HEK293 (cell line): ENCODE measurements around the gene ALOX15B.

ENCODE experiments used
- CTCF ChIA-PET: fragments of 350-600 bp; formaldehyde crosslinking; extraction: SDS; loops from one replicate; lab custom pipeline; 2021; ENCODE audit warnings: antibody characterized with exemption; lab: Yijun Ruan, JAX
- POLR2A ChIA-PET: fragments of 300-600 bp; formaldehyde crosslinking; extraction: SDS; loops from one replicate; lab custom pipeline; 2020; ENCODE audit warnings: antibody characterized with exemption, inconsistent platforms; lab: Yijun Ruan, JAX
- H3K27ac ChIP-seq: fragments of 200-500 bp; sonication (Bioruptor generic); 2 replicates; pipeline ENCODE4 v1.5.1; 2014; ENCODE audit warnings: low read depth, low read length, control low read depth, inconsistent platforms; ENCODE audit errors: extremely low read depth
- H3K36me3 ChIP-seq, 2 experiments: fragments of 200-500 bp in 1 of 2; sonication (Bioruptor generic) in 1 of 2; 1 replicate in 1 of 2; 2 replicates in 1 of 2; pipeline ENCODE4 v1.5.1; 2014 to 2017; ENCODE audit warnings: inconsistent platforms in 2 of 2, low read length in 2 of 2; ENCODE audit not compliant: control insufficient read depth in 2 of 2, insufficient read depth in 1 of 2
- H3K4me1 ChIP-seq: fragments of 200-500 bp; sonication (Bioruptor generic); 2 replicates; pipeline ENCODE4 v1.5.1; 2014; ENCODE audit warnings: mild to moderate bottlenecking, low read length, inconsistent platforms; ENCODE audit not compliant: control insufficient read depth, insufficient read depth
- H3K4me3 ChIP-seq: 2 replicates; pipeline ENCODE4 v1.5.1; 2011; ENCODE audit warnings: low read depth, mild to moderate bottlenecking, control low read depth, low read length, moderate library complexity
- H3K9me3 ChIP-seq: fragments of 200-500 bp; sonication (Bioruptor generic); 2 replicates; pipeline ENCODE4 v1.5.1; 2014; ENCODE audit warnings: low read depth, low read length, inconsistent platforms; ENCODE audit not compliant: control insufficient read depth, insufficient read depth
- KLF1 ChIP-seq: fragments of 450-650 bp; formaldehyde crosslinking; IDR thresholded peaks from 2 replicates; pipeline ENCODE4 v1.5.1; 2016; ENCODE audit warnings: missing biosample characterization, missing genetic modification characterization
- OSR2 ChIP-seq: fragments of 450-650 bp; formaldehyde crosslinking; IDR thresholded peaks from 2 replicates; pipeline ENCODE4 v1.5.1; 2016; ENCODE audit warnings: missing biosample characterization, missing genetic modification characterization
- ZNF335 ChIP-seq: fragments of 450-650 bp; formaldehyde crosslinking; conservative IDR thresholded peaks from 2 replicates; pipeline ENCODE4 v1.5.1; 2016; ENCODE audit warnings: missing biosample characterization, missing genetic modification characterization
- ZNF560 ChIP-seq: fragments of 450-650 bp; formaldehyde crosslinking; IDR thresholded peaks from 2 replicates; pipeline ENCODE4 v1.5.1; 2017; ENCODE audit warnings: missing biosample characterization, missing genetic modification characterization, borderline replicate concordance
- ZNF561 ChIP-seq: fragments of 450-650 bp; IDR thresholded peaks from 2 replicates; pipeline ENCODE4 v1.5.1; 2018; ENCODE audit warnings: missing biosample characterization, missing genetic modification characterization, borderline replicate concordance
- TF ChIP-seq, protein P1 (sequence below): fragments of 450-650 bp; formaldehyde crosslinking; conservative IDR thresholded peaks from 2 replicates; pipeline ENCODE4 v1.5.1; 2016; ENCODE audit warnings: low read depth, missing biosample characterization, missing genetic modification characterization
- TF ChIP-seq, protein P2 (sequence below): fragments of 450-650 bp; formaldehyde crosslinking; optimal IDR thresholded peaks from 2 replicates; pipeline ENCODE3; 2016; ENCODE audit warnings: missing biosample characterization, mild to moderate bottlenecking, missing genetic modification characterization
- TF ChIP-seq, protein P3 (sequence below): fragments of 450-650 bp; formaldehyde crosslinking; IDR thresholded peaks from 2 replicates; pipeline ENCODE4 v1.5.1; 2016; ENCODE audit warnings: missing biosample characterization, missing genetic modification characterization
- TF ChIP-seq, protein P4 (sequence below): fragments of 450-650 bp; formaldehyde crosslinking; IDR thresholded peaks from 2 replicates; pipeline ENCODE4 v1.5.1; 2017; ENCODE audit warnings: missing biosample characterization, missing genetic modification characterization
- TF ChIP-seq, protein P5 (sequence below): fragments of 450-650 bp; formaldehyde crosslinking; IDR thresholded peaks from 2 replicates; pipeline ENCODE4 v1.5.1; 2016; ENCODE audit warnings: missing biosample characterization, missing genetic modification characterization
- TF ChIP-seq, protein P6 (sequence below): fragments of 450-650 bp; formaldehyde crosslinking; IDR thresholded peaks from 2 replicates; pipeline ENCODE4 v1.5.1; 2017; ENCODE audit warnings: missing biosample characterization, mild to moderate bottlenecking, missing genetic modification characterization, moderate library complexity
- TF ChIP-seq, protein P7 (sequence below): fragments of 450-650 bp; formaldehyde crosslinking; IDR thresholded peaks from 2 replicates; pipeline ENCODE4 v1.5.1; 2016; ENCODE audit warnings: missing biosample characterization, missing genetic modification characterization

ALOX15B gene

DNA sequence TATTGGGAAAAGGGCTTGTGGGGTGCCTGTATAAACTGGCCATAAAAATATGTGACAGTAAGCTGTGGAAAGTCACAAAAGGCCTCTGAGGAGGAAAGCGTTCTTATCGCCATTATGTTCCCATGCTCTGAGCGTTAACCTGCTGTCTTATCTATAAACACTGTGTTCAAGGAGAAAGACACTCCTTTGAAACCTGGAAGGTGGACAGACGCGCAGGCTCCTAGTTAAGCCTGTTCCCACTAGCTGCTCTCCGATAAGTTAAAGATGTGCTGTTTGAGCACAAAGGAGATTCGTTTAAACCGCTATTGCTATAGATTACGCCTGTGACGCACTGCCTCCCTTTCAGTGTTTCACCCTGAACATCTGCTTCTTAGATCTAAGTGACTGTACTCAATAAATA lies 43.4 kb downstream of the ALOX15B start (continued):
- TF ChIP-seq, protein P1, sequence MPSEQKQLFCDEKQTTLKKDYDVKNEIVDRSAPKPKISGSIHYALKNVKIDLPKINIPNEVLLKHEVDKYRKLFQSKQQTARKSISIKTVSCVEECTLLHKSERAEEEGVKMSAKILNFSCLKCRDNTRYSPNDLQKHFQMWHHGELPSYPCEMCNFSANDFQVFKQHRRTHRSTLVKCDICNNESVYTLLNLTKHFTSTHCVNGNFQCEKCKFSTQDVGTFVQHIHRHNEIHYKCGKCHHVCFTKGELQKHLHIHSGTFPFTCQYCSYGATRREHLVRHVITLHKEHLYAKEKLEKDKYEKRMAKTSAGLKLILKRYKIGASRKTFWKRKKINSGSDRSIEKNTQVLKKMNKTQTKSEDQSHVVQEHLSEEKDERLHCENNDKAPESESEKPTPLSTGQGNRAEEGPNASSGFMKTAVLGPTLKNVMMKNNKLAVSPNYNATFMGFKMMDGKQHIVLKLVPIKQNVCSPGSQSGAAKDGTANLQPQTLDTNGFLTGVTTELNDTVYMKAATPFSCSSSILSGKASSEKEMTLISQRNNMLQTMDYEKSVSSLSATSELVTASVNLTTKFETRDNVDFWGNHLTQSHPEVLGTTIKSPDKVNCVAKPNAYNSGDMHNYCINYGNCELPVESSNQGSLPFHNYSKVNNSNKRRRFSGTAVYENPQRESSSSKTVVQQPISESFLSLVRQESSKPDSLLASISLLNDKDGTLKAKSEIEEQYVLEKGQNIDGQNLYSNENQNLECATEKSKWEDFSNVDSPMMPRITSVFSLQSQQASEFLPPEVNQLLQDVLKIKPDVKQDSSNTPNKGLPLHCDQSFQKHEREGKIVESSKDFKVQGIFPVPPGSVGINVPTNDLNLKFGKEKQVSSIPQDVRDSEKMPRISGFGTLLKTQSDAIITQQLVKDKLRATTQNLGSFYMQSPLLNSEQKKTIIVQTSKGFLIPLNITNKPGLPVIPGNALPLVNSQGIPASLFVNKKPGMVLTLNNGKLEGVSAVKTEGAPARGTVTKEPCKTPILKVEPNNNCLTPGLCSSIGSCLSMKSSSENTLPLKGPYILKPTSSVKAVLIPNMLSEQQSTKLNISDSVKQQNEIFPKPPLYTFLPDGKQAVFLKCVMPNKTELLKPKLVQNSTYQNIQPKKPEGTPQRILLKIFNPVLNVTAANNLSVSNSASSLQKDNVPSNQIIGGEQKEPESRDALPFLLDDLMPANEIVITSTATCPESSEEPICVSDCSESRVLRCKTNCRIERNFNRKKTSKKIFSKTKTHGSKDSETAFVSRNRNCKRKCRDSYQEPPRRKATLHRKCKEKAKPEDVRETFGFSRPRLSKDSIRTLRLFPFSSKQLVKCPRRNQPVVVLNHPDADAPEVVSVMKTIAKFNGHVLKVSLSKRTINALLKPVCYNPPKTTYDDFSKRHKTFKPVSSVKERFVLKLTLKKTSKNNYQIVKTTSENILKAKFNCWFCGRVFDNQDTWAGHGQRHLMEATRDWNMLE (tag by site-specific recombination) = no peak

DNA sequence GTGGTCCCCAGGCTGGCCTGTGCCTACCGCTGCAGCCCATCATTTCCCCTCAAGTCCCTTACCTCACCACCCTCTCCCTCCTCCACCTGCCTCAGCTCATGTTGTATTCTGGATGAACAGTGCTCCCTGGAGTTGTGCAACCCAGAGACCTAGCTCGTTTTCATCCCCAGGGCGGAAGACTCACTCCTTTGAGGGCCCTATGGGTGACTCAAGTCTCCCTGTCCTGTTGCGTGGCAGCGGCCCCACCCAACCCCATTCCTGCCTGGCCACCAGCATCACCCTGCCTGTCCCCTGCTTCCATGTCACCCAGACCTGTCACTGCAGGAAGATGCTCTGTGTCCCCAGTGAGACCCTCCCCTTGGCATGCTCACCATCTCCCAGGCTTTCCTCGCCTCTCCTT lies 45.4 kb downstream of the ALOX15B start:
- Histone ChIP-seq H3K27ac (no peak overlapping the region), H3K4me3 (no peak overlapping the region), H3K36me3 (peaks cover 0 to 5% of the 10 kb centered on the region in 2 experiments; a peak in 1 of 3 replicates), H3K9me3 (no peaks in the 10 kb centered on the region; the same call in 1 of the 2 replicates), H3K4me1 (peaks cover 7% of the 10 kb centered on the region)
- TF ChIP-seq, protein P2, sequence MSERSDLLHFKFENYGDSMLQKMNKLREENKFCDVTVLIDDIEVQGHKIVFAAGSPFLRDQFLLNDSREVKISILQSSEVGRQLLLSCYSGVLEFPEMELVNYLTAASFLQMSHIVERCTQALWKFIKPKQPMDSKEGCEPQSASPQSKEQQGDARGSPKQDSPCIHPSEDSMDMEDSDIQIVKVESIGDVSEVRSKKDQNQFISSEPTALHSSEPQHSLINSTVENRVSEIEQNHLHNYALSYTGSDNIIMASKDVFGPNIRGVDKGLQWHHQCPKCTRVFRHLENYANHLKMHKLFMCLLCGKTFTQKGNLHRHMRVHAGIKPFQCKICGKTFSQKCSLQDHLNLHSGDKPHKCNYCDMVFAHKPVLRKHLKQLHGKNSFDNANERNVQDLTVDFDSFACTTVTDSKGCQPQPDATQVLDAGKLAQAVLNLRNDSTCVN (tag by site-specific recombination) = peak; percentile 5
- TF ChIP-seq, protein P3, sequence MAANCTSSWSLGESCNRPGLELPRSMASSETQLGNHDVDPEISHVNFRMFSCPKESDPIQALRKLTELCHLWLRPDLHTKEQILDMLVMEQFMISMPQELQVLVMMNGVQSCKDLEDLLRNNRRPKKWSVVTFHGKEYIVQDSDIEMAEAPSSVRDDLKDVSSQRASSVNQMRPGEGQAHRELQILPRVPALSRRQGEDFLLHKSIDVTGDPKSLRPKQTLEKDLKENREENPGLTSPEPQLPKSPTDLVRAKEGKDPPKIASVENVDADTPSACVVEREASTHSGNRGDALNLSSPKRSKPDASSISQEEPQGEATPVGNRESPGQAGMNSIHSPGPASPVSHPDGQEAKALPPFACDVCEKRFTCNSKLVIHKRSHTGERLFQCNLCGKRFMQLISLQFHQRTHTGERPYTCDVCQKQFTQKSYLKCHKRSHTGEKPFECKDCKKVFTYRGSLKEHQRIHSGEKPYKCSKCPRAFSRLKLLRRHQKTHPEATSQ = no peak
- ChIA-PET CTCF (interaction anchor here (2.6 to 27.3 kb wide), 5 partner anchors 4 to 35 kb away, joined by 21 to 561 read pairs (median 288); partner anchors contain the start of genes ALOX12B and ALOXE3), POLR2A (no interaction called here)

DNA sequence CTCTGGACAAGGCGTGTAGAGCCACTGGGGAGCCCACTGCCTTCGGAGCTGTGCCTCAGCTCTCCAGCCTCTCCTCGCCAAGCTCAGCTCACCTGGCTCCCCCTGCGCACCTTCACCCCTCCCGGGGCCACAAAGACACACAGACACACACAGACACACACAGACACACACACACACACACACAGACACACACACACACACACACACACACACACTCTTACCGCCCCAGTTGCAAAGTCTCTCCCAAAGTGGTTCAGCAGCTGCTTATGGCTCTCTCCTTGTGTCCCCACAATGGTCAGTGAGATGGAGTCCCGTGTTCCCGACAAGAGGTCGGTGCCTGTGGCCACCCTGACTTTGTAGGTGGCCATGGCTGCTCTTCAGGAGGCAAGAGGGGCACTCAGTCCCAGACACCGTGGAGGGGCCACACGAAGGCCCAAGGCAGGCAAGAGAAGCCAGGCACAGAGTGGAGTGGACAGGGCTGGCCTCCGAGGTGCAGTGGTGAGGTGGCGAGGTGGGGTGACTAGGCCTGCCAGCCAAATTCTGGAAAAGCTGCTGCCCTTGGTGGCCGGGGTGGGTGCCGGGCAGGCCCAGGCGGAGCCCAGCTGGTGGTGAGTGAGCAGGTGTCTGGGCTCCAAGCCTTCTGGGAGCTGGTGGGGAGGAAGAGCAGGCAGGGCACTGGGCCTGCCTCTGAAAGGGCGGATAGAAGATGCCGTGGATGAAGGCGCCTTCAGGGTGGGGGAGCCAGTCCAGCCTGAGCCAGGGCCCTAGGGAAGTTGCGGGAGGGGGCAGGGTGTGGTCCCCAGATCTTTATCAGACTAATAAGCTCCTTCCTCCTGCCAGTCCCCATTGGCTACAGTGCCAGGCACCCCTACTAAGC lies 48.5 kb downstream of the ALOX15B start, which contains the start of gene ALOX12B:
Gene ALOX12B, minus strand, starts transcription at position 642 of the 877 bp plus-strand sequence. Its CDS starts 274 bp downstream, at position 368.
- Histone ChIP-seq H3K4me1 (no peaks in the 10 kb centered on the region), H3K36me3 (no peaks in the 10 kb centered on the region), H3K4me3 (no peak within 1 kb of the TSS), H3K9me3 (no peaks in the 10 kb centered on the region), H3K27ac (no peak within 1 kb of the TSS)
- ChIA-PET CTCF (interaction anchor here (0.5 to 27.3 kb wide), 8 partner anchors 10 to 97 kb away, joined by 3 to 561 read pairs (median 5); partner anchors contain the start of gene ALOXE3), POLR2A (interaction anchor here (0.6 to 0.8 kb wide), 3 partner anchors 13 to 1484 kb away, joined by 3 to 4 read pairs (median 3); partner anchors contain the start of gene RANGRF)
- no peak for TF ChIP-seq ZNF560
- TF ChIP-seq, protein P4, sequence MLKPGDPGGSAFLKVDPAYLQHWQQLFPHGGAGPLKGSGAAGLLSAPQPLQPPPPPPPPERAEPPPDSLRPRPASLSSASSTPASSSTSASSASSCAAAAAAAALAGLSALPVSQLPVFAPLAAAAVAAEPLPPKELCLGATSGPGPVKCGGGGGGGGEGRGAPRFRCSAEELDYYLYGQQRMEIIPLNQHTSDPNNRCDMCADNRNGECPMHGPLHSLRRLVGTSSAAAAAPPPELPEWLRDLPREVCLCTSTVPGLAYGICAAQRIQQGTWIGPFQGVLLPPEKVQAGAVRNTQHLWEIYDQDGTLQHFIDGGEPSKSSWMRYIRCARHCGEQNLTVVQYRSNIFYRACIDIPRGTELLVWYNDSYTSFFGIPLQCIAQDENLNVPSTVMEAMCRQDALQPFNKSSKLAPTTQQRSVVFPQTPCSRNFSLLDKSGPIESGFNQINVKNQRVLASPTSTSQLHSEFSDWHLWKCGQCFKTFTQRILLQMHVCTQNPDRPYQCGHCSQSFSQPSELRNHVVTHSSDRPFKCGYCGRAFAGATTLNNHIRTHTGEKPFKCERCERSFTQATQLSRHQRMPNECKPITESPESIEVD = no peak
- TF ChIP-seq, protein P5, sequence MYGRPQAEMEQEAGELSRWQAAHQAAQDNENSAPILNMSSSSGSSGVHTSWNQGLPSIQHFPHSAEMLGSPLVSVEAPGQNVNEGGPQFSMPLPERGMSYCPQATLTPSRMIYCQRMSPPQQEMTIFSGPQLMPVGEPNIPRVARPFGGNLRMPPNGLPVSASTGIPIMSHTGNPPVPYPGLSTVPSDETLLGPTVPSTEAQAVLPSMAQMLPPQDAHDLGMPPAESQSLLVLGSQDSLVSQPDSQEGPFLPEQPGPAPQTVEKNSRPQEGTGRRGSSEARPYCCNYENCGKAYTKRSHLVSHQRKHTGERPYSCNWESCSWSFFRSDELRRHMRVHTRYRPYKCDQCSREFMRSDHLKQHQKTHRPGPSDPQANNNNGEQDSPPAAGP (tag by site-specific recombination) = peak; percentile 63; the same call in 1 of the 2 replicates
- no peak for TF ChIP-seq ZNF561 (tag by site-specific recombination)
- TF ChIP-seq, protein P6, sequence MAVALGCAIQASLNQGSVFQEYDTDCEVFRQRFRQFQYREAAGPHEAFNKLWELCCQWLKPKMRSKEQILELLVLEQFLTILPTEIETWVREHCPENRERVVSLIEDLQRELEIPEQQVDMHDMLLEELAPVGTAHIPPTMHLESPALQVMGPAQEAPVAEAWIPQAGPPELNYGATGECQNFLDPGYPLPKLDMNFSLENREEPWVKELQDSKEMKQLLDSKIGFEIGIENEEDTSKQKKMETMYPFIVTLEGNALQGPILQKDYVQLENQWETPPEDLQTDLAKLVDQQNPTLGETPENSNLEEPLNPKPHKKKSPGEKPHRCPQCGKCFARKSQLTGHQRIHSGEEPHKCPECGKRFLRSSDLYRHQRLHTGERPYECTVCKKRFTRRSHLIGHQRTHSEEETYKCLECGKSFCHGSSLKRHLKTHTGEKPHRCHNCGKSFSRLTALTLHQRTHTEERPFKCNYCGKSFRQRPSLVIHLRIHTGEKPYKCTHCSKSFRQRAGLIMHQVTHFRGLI = no peak
- TF ChIP-seq OSR2 (tag by site-specific recombination) = no peak
- peak; percentile 93 for TF ChIP-seq KLF1
- no peak for TF ChIP-seq ZNF335 (tag by site-specific recombination)
- TF ChIP-seq, protein P7, sequence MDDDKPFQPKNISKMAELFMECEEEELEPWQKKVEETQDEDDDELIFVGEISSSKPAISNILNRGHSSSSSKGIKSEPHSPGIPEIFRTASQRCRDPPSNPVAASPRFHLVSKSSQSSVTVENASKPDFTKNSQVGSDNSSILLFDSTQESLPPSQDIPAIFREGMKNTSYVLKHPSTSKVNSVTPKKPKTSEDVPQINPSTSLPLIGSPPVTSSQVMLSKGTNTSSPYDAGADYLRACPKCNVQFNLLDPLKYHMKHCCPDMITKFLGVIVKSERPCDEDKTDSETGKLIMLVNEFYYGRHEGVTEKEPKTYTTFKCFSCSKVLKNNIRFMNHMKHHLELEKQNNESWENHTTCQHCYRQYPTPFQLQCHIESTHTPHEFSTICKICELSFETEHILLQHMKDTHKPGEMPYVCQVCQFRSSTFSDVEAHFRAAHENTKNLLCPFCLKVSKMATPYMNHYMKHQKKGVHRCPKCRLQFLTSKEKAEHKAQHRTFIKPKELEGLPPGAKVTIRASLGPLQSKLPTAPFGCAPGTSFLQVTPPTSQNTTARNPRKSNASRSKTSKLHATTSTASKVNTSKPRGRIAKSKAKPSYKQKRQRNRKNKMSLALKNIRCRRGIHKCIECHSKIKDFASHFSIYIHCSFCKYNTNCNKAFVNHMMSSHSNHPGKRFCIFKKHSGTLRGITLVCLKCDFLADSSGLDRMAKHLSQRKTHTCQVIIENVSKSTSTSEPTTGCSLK = no peak
